ENCODE measurements around the gene HMGB2. TPM values are rescaled to one million over a fixed set of nuclear protein-coding genes. Genes with fewer than 3 reads are reported as not detected.

The HMGB2 gene
- total RNA-seq, 1 experiment from 2014 or later, result 183 TPM

DNA sequence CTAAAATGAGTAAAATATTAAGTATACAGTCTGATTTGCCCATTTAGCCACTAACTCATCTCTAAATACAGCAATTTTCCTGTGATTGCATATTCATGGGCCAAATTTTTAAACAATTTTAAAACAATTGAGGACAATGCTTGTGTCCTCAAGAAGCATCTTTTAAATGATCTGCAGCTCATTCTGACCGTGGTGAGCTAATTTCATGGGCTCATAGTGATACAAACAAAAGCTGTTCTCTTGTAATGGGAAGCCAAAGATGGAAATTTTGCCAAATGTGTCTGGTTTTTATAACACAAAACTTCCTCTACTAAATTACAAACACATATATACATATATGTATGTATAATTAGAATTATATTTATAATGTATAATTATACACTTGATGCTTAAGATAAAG is 39.7 kb downstream of the HMGB2 start:
- CTCF ChIA-PET, result no interaction called here
- BruUV-seq (replicated peaks), result no TSS peak
- in situ Hi-C loops (cut with HindIII; ENCODE audit: low pct_unique_long_range_greater_than_20kb, low sequenced_read_pairs), result no loop called here

DNA sequence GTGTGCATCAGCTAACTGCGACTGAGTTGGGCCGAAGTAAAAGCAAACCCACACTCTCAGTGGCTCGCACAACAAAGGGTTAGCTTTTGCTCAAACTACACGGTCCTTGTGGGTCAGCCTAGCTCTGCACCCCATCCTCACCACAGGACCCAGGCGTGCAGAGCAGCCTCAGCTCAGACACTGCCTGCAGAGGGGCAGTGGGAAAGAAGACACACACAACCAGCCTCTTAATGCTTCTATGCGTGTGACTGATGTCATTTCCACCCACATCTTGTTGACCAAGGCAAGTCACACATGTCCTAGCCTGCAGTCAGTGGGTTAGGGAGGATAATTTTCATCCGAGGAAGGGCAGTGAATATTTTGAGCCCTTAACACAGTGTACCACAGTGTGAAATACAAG is 40.5 kb downstream of the HMGB2 start:
- H3K4me3 ChIP-seq (ENCODE audit: low read depth in 2 of 2, low read length in 2 of 2), result no peak overlapping the region
- DNase-seq (ENCODE audit: low read depth, low spot score) (no peak), ATAC-seq (peak; percentile 34; the same call in 1 of the 2 replicates)
- intact Hi-C loops (cut with micrococcal nuclease; ENCODE audit: unreplicated experiment), result no loop called here
- no TSS peak for BruUV-seq (replicated peaks)
- in situ Hi-C loops (cut with HindIII; ENCODE audit: low pct_unique_long_range_greater_than_20kb, low sequenced_read_pairs), result no loop called here
- H3K4me1 ChIP-seq (ENCODE audit: control insufficient read depth, insufficient read depth, low read length), result peaks cover 14% of the 10 kb centered on the region
- POLR2A ChIA-PET, result no interaction called here
- H3K27ac ChIP-seq (ENCODE audit: low read length), result no peak overlapping the region
- H3K9me3 ChIP-seq (ENCODE audit: control insufficient read depth, insufficient read depth, low read depth, low read length), result no peaks in the 10 kb centered on the region
- no peaks in the 10 kb centered on the region for H3K27me3 ChIP-seq (ENCODE audit: control insufficient read depth, insufficient read depth, low read length)
- TF ChIP-seq, protein P1, sequence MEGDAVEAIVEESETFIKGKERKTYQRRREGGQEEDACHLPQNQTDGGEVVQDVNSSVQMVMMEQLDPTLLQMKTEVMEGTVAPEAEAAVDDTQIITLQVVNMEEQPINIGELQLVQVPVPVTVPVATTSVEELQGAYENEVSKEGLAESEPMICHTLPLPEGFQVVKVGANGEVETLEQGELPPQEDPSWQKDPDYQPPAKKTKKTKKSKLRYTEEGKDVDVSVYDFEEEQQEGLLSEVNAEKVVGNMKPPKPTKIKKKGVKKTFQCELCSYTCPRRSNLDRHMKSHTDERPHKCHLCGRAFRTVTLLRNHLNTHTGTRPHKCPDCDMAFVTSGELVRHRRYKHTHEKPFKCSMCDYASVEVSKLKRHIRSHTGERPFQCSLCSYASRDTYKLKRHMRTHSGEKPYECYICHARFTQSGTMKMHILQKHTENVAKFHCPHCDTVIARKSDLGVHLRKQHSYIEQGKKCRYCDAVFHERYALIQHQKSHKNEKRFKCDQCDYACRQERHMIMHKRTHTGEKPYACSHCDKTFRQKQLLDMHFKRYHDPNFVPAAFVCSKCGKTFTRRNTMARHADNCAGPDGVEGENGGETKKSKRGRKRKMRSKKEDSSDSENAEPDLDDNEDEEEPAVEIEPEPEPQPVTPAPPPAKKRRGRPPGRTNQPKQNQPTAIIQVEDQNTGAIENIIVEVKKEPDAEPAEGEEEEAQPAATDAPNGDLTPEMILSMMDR (IDR thresholded peaks at IDR 0.05), result no peak
- no peak for TF ChIP-seq SIN3A (IDR thresholded peaks at IDR 0.05; ENCODE audit: borderline replicate concordance, insufficient read depth, low read depth, low read length)
- no peak for TF ChIP-seq POLR2AphosphoS5 (IDR thresholded peaks at IDR 0.05; ENCODE audit: low read depth, low read length)
- TF ChIP-seq, protein P2, sequence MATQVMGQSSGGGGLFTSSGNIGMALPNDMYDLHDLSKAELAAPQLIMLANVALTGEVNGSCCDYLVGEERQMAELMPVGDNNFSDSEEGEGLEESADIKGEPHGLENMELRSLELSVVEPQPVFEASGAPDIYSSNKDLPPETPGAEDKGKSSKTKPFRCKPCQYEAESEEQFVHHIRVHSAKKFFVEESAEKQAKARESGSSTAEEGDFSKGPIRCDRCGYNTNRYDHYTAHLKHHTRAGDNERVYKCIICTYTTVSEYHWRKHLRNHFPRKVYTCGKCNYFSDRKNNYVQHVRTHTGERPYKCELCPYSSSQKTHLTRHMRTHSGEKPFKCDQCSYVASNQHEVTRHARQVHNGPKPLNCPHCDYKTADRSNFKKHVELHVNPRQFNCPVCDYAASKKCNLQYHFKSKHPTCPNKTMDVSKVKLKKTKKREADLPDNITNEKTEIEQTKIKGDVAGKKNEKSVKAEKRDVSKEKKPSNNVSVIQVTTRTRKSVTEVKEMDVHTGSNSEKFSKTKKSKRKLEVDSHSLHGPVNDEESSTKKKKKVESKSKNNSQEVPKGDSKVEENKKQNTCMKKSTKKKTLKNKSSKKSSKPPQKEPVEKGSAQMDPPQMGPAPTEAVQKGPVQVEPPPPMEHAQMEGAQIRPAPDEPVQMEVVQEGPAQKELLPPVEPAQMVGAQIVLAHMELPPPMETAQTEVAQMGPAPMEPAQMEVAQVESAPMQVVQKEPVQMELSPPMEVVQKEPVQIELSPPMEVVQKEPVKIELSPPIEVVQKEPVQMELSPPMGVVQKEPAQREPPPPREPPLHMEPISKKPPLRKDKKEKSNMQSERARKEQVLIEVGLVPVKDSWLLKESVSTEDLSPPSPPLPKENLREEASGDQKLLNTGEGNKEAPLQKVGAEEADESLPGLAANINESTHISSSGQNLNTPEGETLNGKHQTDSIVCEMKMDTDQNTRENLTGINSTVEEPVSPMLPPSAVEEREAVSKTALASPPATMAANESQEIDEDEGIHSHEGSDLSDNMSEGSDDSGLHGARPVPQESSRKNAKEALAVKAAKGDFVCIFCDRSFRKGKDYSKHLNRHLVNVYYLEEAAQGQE (IDR thresholded peaks at IDR 0.05; ENCODE audit: insufficient read depth in 1 of 2, low read depth in 2 of 2, low read length in 1 of 2), result no peak
- no peak for TF ChIP-seq TCF7L2 (IDR thresholded peaks at IDR 0.05; ENCODE audit: low read depth, low read length)
- peaks cover 11% of the 10 kb centered on the region for H3K36me3 ChIP-seq (ENCODE audit: control insufficient read depth, insufficient read depth, low read length)
- CTCF ChIA-PET, result no interaction called here

More for the DNA sequence above, 39.7 kb downstream of the HMGB2 start:
- H3K4me1 ChIP-seq (ENCODE audit: control insufficient read depth, insufficient read depth, low read length), result peaks cover 8% of the 10 kb centered on the region
- H3K4me3 ChIP-seq (ENCODE audit: low read depth in 2 of 2, low read length in 2 of 2), result no peak overlapping the region
- POLR2A ChIA-PET, result no interaction called here
- ATAC-seq (no peak), DNase-seq (ENCODE audit: low read depth, low spot score) (no peak)
- no peak overlapping the region for H3K27ac ChIP-seq (ENCODE audit: low read length)
- H3K27me3 ChIP-seq (ENCODE audit: control insufficient read depth, insufficient read depth, low read length), result no peaks in the 10 kb centered on the region
- H3K36me3 ChIP-seq (ENCODE audit: control insufficient read depth, insufficient read depth, low read length), result peaks cover 11% of the 10 kb centered on the region
- TF ChIP-seq SIN3A (IDR thresholded peaks at IDR 0.05; ENCODE audit: borderline replicate concordance, insufficient read depth, low read depth, low read length), result no peak
- no peak for TF ChIP-seq TCF7L2 (IDR thresholded peaks at IDR 0.05; ENCODE audit: low read depth, low read length)
- TF ChIP-seq POLR2AphosphoS5 (IDR thresholded peaks at IDR 0.05; ENCODE audit: low read depth, low read length), result no peak
- TF ChIP-seq, protein P1 (IDR thresholded peaks at IDR 0.05), result no peak
- TF ChIP-seq, protein P2 (IDR thresholded peaks at IDR 0.05; ENCODE audit: insufficient read depth in 1 of 2, low read depth in 2 of 2, low read length in 1 of 2), result no peak
- intact Hi-C loops (cut with micrococcal nuclease; ENCODE audit: unreplicated experiment), result no loop called here
- no peaks in the 10 kb centered on the region for H3K9me3 ChIP-seq (ENCODE audit: control insufficient read depth, insufficient read depth, low read depth, low read length)

Data from Panc1 (cell line).